ENCODE results near the gene FGF21.

- TF ChIP-seq CTCF (IDR thresholded peaks at IDR 0.05; ENCODE audit: low read depth, low read length) (no peak), EZH2phosphoT487 (IDR thresholded peaks at IDR 0.05; ENCODE audit: low read depth) (no peak)
These were observed 15.0 kb upstream of the FGF21 start, which contains the start of gene RASIP1 for GRCh38 chr19:48740164-48740972.
